ENCODE results near the gene LTA. TPM values are rescaled to one million over a fixed set of nuclear protein-coding genes. Genes with fewer than 3 reads are reported as not detected.

Gene LTA
- total RNA-seq, 1 experiment from 2014 or later: 1.1 TPM

DNA sequence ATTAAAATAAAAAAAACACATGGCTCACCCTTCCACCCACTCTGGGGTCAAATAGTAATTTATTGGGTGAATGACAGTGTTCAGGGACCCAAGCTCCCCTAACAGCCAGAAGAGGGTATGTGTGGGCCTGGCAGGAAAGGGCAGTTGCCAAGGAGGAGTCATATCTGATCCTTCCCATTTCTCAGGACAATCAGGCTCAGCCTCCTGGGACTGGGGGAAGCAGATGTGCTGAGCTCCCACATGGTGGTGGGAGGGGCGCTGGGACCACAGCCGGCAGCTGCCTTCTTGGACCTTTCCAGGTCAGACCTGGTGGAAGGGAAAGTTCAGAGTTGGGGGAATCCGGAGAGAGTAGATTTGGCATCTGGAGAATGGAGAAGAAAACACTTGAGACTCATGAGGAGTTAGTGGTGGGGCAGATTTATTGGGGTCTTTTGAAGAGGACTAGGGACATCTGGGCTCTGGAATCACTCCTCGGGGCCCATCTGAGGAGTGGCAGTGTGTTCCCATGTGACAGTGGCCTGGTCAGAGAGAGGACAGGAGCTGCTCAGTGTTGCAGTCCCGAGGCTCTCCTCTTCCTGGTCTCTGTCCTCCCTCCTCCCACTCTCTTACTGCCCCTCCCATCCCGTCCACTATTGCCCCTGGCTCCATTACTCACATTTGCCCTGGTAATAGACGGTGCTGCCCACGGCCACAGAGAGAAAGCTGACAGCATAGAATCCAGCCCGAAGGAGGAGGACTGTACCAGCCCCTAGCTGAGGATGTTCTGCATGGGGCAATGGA lies 17.0 kb downstream of the LTA start:
- no TSS peak for BruUV-seq (replicated peaks)
- H2AFZ ChIP-seq (ENCODE audit: low read depth, low read length, poor library complexity, severe bottlenecking): no peak overlapping the region
- no peak overlapping the region for H3K4me3 ChIP-seq (replicated peaks in 1 of 2; ENCODE audit: low read depth in 1 of 2, low read length in 2 of 2)
- H3K27ac ChIP-seq (ENCODE audit: low read depth, low read length): no peak overlapping the region
- no peaks in the 10 kb centered on the region for H3K27me3 ChIP-seq (ENCODE audit: insufficient read depth, low read length)
- POLR2A ChIA-PET: no interaction called here
- no peaks in the 10 kb centered on the region for H3K79me2 ChIP-seq (ENCODE audit: insufficient read depth, low read length)
- no peak for TF ChIP-seq JUND (IDR thresholded peaks at IDR 0.05)
- TF ChIP-seq, protein P1, sequence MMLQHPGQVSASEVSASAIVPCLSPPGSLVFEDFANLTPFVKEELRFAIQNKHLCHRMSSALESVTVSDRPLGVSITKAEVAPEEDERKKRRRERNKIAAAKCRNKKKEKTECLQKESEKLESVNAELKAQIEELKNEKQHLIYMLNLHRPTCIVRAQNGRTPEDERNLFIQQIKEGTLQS (IDR thresholded peaks at IDR 0.05): no peak
- TF ChIP-seq CBX3 (IDR thresholded peaks at IDR 0.05; ENCODE audit: low read depth): no peak
- TF ChIP-seq RAD21 (IDR thresholded peaks at IDR 0.05; ENCODE audit: low read depth): no peak
- TF ChIP-seq POLR2AphosphoS5 (IDR thresholded peaks at IDR 0.05; ENCODE audit: low read depth, low read length): no peak
- no peak for TF ChIP-seq EZH2phosphoT487 (IDR thresholded peaks at IDR 0.05; ENCODE audit: borderline replicate concordance)
- TF ChIP-seq SP1 (IDR thresholded peaks at IDR 0.05; ENCODE audit: low read depth): no peak
- TF ChIP-seq TCF7L2 (IDR thresholded peaks at IDR 0.05; ENCODE audit: borderline replicate concordance, extremely low read depth, insufficient read depth, insufficient read length): no peak
- no peak for TF ChIP-seq POLR2A (IDR thresholded peaks at IDR 0.05; ENCODE audit: borderline replicate concordance, extremely low read depth, insufficient read depth, insufficient read length)
- TF ChIP-seq, protein P2, sequence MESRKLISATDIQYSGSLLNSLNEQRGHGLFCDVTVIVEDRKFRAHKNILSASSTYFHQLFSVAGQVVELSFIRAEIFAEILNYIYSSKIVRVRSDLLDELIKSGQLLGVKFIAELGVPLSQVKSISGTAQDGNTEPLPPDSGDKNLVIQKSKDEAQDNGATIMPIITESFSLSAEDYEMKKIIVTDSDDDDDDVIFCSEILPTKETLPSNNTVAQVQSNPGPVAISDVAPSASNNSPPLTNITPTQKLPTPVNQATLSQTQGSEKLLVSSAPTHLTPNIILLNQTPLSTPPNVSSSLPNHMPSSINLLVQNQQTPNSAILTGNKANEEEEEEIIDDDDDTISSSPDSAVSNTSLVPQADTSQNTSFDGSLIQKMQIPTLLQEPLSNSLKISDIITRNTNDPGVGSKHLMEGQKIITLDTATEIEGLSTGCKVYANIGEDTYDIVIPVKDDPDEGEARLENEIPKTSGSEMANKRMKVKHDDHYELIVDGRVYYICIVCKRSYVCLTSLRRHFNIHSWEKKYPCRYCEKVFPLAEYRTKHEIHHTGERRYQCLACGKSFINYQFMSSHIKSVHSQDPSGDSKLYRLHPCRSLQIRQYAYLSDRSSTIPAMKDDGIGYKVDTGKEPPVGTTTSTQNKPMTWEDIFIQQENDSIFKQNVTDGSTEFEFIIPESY (IDR thresholded peaks at IDR 0.05; ENCODE audit: extremely low read depth, insufficient replicate concordance, low read length): no peak
- no peak for TF ChIP-seq YY1 (IDR thresholded peaks at IDR 0.05; ENCODE audit: extremely low read depth, insufficient replicate concordance, low read depth, low read length)
- no peak for TF ChIP-seq CEBPB (IDR thresholded peaks at IDR 0.05; ENCODE audit: low read depth)
- no peak for TF ChIP-seq MAX (IDR thresholded peaks at IDR 0.05)
- TF ChIP-seq, protein P3, sequence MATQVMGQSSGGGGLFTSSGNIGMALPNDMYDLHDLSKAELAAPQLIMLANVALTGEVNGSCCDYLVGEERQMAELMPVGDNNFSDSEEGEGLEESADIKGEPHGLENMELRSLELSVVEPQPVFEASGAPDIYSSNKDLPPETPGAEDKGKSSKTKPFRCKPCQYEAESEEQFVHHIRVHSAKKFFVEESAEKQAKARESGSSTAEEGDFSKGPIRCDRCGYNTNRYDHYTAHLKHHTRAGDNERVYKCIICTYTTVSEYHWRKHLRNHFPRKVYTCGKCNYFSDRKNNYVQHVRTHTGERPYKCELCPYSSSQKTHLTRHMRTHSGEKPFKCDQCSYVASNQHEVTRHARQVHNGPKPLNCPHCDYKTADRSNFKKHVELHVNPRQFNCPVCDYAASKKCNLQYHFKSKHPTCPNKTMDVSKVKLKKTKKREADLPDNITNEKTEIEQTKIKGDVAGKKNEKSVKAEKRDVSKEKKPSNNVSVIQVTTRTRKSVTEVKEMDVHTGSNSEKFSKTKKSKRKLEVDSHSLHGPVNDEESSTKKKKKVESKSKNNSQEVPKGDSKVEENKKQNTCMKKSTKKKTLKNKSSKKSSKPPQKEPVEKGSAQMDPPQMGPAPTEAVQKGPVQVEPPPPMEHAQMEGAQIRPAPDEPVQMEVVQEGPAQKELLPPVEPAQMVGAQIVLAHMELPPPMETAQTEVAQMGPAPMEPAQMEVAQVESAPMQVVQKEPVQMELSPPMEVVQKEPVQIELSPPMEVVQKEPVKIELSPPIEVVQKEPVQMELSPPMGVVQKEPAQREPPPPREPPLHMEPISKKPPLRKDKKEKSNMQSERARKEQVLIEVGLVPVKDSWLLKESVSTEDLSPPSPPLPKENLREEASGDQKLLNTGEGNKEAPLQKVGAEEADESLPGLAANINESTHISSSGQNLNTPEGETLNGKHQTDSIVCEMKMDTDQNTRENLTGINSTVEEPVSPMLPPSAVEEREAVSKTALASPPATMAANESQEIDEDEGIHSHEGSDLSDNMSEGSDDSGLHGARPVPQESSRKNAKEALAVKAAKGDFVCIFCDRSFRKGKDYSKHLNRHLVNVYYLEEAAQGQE (IDR thresholded peaks at IDR 0.05; ENCODE audit: low read depth): no peak
- TF ChIP-seq, protein P4, sequence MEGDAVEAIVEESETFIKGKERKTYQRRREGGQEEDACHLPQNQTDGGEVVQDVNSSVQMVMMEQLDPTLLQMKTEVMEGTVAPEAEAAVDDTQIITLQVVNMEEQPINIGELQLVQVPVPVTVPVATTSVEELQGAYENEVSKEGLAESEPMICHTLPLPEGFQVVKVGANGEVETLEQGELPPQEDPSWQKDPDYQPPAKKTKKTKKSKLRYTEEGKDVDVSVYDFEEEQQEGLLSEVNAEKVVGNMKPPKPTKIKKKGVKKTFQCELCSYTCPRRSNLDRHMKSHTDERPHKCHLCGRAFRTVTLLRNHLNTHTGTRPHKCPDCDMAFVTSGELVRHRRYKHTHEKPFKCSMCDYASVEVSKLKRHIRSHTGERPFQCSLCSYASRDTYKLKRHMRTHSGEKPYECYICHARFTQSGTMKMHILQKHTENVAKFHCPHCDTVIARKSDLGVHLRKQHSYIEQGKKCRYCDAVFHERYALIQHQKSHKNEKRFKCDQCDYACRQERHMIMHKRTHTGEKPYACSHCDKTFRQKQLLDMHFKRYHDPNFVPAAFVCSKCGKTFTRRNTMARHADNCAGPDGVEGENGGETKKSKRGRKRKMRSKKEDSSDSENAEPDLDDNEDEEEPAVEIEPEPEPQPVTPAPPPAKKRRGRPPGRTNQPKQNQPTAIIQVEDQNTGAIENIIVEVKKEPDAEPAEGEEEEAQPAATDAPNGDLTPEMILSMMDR (IDR thresholded peaks at IDR 0.05 in 2 of 3, conservative IDR thresholded peaks at IDR 0.05 in 1 of 3; ENCODE audit: borderline replicate concordance in 1 of 3, insufficient read depth in 1 of 3, low read depth in 2 of 3, low read length in 2 of 3): no peak
- TF ChIP-seq ZNF274 (IDR thresholded peaks at IDR 0.05; ENCODE audit: low read depth, low read length): no peak
- no peak for TF ChIP-seq SRF (IDR thresholded peaks at IDR 0.05; ENCODE audit: low read depth)
- TF ChIP-seq EGR1 (IDR thresholded peaks at IDR 0.05; ENCODE audit: low read depth): no peak
- TF ChIP-seq SIN3A (IDR thresholded peaks at IDR 0.05; ENCODE audit: low read depth): no peak
- TF ChIP-seq FOSL1 (IDR thresholded peaks at IDR 0.05; ENCODE audit: low read depth): no peak
- ATAC-seq: no peak
- no peak for DNase-seq (ENCODE audit: low read depth, low spot score)
- no peak overlapping the region for H3K4me2 ChIP-seq (ENCODE audit: low read length)
- CTCF ChIA-PET: interaction anchor here (0.9 to 2.0 kb wide), 2 partner anchors 9 to 43 kb away, joined by 5 to 7 read pairs; partner anchors contain the start of gene ATP6V1G2
- intact Hi-C loops (cut with micrococcal nuclease): no loop called here
- no peaks in the 10 kb centered on the region for H3K9me3 ChIP-seq (ENCODE audit: control insufficient read depth in 1 of 2, insufficient read depth in 1 of 2, low read depth in 1 of 2, low read length in 2 of 2)
- RAD21 ChIA-PET (ENCODE audit: low non-redundant PET in 1 of 2, low total read pairs in 2 of 2, uncharacterized antibody in 2 of 2, unreplicated experiment in 2 of 2): no interaction called here
- H3K9me2 ChIP-seq (ENCODE audit: insufficient read depth): no peaks in the 10 kb centered on the region
- H3K36me3 ChIP-seq (ENCODE audit: control insufficient read depth in 1 of 2, insufficient read depth in 2 of 2, low read length in 2 of 2): no peaks in the 10 kb centered on the region
- no peaks in the 10 kb centered on the region for H3K4me1 ChIP-seq (ENCODE audit: control insufficient read depth in 1 of 2, insufficient read depth in 2 of 2, low read length in 2 of 2)
- H4K20me1 ChIP-seq (ENCODE audit: insufficient read depth): no peaks in the 10 kb centered on the region
- no peak overlapping the region for H3K9ac ChIP-seq (ENCODE audit: low read length)
